Stimulated activated CD4-positive, alpha-beta T cell treated with anti-CD3 and anti-CD28 coated beads, Interleukin-1b, Interleukin-23, amount 100 ng/mL, for 1 hour (primary cell): Measurements from ENCODE around the gene RNF145.

ENCODE experiments used
- DNase-seq, 2 donors: peaks; one replicate each; pipeline ENCODE4 v3.0.0-alpha.2; 2020; ENCODE audit warnings: low read depth in 2 of 2

RNF145 gene

GRCh38 chr5:159112436-159112835 is 96.9 kb downstream of the RNF145 start:
- DNase-seq, result no peak
